GM21576 (cell line): ENCODE results near the gene EEA1.

ENCODE experiments used
- ATAC-seq: cut with Tn5 transposase; IDR thresholded peaks from one replicate; pipeline ENCODE4 v1.9.1; 2021; ENCODE audit warnings: mild to moderate bottlenecking, moderate library complexity; ENCODE audit not compliant: unreplicated experiment

The EEA1 gene

DNA sequence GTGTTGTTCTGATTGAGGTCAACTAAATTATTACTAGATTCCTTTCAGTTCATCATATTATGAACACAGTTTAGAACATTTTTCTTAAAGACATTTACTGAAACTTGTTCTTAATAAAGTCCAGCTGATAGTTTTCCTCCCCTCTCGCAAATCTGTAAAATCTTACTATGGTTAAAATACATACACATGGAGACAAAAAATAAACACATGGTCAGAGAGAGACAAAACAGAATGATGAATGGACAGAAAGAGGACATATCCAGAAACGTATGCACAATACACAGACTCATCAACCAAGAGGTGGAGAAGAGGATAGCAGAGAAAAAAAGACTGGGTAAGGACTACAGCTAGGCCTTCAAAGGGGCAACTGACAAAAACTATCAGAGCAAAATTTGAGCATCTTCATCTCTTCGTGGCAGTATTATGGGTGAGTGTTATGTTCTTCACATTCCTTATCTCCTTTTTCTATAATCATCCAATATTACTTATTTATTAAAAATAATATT is 38.4 kb downstream of the EEA1 start:
- ATAC-seq = no peak

DNA sequence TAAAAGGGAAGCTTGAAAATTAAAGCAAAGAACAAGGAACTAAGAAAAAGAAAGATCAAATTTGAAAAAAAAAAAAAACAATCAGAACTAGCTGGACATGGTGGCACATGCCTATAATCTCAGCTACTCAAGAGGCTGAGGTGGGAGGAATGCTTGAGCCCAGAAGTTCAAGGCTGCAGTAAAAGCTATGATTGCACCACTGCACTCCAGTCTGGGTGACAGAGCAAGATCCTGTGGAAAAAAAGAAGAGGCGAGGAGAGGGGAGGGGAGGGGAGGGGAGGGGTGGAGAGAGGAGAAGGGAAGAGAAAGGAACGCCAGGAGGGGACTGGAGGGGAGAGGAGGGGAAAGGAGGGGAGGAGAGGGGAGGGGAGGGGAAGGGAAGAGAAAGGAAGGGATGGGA is 43.0 kb downstream of the EEA1 start:
- no peak for ATAC-seq

DNA sequence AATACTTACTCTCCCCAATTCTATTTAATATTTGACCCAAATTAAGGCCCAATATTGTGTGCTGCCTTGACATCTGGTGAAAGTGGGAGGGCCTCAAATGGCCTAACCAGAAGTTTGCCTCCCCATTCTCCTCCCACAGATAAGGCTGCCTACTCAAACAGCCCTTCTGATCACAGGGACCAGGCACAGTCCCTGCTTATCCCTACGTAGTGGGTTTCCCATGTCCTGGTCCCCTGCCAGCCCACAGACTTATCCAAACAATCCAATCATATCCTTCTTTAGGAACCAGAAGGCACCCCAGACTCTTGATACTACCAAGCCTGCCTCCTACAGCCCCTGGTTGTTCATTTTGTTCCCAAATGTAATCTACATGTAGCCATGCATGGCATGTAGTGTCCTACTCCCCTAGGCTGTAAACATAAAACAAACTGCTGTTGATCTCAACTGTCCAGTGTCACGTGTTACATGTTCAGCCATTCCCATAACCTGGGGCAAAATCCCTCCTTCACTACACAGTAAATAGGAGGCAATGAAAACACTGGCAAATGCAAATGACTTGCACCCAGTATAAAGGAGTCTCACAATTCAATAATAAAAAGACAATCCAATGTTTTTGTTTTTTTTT is 49.3 kb downstream of the EEA1 start:
- no peak for ATAC-seq

DNA sequence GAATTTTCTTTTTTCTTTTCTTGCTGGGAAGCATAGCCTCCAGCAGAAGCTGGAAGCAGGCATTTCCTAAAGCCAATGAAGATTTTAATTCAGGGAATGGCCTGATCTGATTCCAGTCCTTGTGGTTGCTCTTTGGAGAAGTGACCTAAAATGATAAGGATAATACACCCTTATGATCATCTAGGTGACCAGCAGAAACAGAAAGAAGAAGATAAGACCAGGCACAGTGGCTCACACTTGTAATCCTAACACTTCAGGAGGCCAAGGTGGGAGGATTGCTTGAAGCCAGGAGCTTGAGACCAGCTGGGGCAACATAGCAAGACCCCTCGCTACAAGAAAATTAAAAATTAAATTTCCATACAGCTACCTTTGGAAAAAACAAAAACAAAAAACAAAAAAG is 51.2 kb downstream of the EEA1 start:
- ATAC-seq = no peak

DNA sequence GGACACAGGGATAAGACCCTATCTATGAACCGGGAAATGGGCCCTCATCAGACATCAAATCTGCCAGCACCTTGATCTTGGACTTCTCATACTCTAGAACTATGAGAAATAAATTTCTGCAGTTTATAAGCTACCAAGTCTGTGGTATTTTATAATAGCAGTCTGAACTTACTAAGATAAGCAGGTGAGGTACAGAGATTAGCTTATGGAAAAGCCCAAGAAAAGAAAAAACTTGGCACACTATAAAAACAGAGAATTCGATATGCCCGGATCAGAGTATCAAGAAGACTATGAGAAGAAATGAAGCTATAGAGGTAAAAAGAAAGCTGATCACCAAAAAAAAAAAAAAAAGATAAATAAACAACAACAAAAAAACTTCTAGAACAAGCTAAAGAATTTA is 52.6 kb downstream of the EEA1 start:
- no peak for ATAC-seq

DNA sequence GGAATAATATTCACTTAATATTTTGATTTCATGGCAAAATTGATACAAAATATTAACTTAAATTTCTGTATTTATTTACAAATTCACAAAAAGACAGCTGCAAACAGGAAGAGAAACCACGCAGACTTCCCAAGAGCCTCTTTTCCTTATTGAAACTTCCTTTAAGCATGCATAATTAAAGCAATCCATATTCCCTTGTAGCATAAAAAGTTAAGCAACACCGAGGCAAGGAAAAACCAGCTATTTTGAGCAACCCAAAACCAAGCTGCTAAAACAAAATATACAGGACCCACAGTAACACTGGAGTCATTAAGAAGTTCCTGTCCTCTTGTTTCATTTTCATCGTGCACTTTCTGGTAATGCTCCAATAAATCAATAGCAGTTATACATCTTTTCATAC is 58.0 kb downstream of the EEA1 start:
- no peak for ATAC-seq

DNA sequence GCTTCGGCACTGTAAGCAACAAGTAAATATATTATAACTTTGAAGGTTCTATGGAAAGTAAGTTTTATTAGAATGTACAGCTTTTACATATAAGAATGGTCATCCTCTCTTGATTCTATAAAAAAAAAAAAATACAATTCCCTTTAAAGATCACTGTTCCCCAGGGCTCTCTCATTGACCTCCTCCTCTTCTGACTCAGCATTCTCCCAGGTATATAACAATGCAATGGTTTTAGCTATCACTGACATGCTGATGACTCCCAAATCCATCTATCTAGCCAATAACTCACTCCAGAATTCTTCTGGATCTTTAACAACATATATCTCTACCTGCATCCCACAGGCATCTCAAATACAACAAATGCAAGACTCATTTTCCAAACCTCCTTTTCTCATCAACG is 62.7 kb downstream of the EEA1 start:
- ATAC-seq = no peak

DNA sequence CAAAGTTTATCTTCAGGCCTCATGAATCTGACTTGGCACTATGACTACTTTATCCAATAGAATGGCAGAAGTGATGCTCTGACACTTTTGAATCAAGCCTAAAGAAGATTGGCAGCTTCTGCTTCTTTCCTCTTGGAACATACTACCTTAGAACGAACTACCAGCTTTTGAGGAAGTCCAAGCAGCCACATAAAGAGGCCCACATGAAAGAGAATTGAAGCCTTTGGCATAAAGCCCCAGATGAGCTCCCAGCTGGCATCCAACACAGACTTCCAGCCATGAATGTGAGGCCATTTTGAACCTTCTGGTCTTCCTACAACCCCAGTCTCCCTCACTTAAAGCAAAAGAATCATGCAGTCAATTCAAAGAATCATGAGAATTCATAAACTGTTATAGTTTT is 65.8 kb downstream of the EEA1 start:
- no peak for ATAC-seq

DNA sequence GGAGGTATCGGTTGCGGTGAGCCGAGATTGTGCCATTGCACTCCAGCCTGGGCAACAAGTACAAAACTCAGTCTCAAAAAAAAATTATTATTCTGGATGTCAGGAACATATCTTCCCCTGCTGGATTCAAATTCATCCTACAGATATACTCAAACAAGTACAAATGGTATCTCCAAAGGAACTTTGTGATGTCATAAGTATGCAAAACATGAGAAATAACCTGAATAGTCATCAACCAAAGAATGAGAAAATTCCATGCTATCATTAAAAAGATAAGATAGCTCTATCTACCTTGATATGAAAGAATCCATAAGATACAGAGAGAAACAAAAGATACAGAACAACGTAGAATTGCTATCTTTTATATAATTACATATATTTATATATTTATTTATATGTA is 67.7 kb downstream of the EEA1 start:
- no peak for ATAC-seq

DNA sequence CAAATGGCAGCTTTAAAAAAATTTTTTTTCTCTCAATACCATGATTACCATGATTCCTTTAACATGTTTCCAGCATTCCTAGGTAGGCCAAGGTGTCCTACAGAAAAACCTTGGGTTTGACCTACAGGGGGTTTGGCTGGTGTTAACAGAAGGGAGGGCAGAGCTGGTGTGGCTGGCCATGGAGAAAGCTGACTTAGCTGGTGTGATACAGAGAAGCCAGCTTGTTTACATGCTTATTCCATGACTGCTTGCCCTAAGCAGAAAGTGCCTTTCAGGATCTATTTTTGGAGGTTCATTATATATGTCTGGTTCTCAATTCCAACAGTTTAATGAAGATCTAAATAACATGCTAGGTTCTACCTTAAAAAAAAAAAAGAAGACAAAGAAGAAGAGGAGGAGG is 68.6 kb downstream of the EEA1 start:
- no peak for ATAC-seq

DNA sequence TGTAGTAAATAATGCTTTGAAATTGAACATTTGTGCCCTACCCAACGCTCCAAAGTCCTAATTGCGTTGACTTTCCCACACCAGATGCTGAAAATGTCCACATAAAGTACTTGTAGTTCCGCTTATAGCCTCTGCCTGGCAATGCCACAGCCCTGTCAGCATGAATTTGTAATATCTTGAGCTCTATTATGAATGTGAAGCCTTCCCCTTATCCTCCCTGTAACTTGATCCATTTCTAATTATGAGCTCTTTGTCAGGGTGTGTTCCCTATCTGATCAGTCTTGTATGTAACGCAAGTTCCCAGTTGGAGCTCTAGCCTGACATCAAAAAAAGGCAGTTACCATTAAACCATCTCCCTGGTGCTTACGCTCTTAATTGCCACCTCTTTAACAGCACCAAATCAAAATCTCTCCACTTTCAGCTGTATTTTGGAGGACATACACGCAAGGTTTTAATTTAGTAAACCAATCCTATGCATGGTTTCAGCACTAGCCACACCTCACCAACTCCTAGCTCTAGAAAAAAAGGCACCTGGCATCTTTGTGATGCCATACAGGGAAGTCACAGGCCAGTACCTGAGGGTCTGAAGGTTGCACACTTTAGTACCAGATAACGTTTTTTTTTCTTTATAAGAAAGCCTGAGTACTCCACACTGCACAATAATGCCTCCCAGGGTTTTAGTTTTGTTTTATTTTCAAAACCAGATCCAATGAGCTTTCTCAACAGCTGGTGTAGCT is 69.3 kb downstream of the EEA1 start:
- no peak for ATAC-seq

DNA sequence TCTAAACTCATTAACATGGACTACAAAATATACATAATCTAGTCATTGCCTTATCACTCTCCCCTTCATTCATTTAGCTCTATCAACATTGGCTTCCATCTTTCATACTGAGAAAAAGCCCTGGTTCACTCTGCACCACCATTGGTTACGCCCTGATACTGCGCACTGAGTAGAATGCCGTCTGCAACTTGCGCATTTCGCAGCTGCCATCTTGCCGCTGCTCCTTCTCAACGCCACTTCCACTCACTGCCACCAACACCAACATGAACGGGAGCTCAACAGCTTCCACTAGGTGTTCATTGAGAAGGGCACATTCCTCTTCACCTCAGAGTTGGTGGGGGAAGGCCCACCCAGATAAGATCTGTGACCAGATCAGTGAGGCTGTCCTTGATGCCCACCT is 71.3 kb downstream of the EEA1 start:
- no peak for ATAC-seq

DNA sequence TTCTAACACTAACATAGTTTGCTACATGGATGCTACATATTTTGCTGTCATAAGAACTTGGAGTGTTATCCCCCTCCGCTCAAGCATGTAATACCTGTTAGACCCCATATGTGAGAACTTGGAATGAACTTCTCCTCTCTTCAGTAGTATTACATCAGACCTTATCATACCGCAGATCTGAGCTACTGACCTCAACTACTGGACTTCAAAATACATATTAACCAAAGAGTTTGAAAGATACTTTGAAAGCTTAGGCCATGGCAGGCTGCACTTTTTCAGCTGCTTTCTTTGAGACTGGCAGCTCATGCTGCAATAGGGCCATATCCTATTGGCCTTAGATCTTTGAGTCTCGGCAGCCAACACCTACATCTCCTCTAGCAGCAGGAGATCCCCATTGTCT is 74.8 kb downstream of the EEA1 start:
- no peak for ATAC-seq

DNA sequence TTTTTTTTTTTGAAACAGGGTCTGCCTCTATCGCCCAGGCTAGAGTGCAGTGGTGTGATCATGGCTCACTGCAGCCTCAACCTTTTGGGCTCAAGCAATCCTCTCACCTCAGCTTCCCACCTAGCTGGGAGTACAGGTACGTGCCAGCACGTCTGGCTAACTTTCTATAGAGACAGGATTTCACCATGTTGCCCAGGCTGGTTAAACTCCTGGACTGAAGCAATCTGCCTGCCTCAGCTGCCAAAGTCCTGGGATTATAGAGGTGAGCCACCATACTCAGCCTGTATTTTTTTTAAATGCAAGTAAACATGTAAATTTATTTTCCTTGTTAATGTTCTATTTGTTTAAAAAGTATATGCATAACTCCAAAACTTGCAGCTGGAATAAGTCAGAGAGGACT is 80.4 kb downstream of the EEA1 start:
- ATAC-seq = no peak

DNA sequence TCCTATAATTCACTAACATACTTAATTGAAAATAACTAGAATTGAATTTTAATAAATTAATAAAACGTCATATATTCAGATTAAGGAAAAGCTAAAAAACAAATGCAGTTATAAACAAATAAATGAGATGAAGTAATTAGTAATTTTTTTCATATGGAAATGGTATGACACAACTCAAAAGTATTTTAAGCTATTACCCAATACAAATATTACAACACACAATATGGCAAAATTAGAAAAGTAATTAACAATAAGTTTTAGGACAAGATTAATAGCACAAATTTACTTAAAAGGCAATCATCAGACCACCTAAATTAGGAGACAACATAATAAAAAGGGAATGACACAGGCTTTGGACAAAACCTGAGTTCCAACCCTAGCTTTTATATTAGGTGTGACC is 81.7 kb downstream of the EEA1 start:
- ATAC-seq = no peak

DNA sequence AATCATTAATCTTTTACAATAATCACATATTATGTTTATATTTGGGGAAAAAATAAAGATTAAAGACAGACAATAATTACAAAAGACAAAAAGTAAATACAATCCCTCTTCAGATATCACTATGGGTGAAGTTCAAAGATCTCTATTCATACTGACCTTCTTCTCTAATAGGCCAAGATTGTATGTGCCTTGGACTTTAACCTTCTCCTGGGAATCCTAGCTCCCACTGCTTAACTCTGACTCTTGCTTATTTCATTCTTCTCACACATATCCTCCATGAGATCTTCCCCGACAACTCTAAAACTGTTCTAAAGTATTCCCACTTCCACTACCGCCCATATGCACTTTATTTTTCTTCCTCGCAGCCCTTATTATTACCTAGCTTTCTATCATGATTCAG is 83.8 kb downstream of the EEA1 start:
- no peak for ATAC-seq

DNA sequence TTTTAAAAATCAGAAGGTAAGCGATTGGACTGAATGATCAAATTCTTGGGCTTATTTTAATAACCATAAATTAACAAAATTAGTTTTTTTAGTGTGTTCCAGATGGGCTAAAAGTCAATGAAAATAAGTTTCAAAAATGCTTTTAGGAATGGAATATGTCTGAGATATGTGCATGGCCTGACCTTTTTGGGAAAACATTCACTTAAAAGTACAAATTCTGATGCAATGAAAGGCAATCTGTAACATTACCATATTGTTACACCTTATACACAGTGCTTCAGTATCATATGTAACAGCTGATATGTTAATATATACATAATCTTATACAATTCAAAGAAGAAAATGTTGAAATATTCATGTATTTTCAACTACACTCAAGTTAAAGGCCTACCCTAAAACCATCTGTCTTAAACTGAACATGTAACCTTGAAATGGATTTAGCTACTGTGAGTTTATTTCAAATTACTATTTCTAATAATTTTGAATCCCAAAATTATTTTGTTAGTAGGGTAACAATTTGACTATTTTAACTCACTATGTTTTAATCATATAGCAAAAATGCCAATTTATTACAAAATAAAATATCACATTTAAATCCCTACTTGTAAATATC is 84.8 kb downstream of the EEA1 start:
- ATAC-seq = no peak

DNA sequence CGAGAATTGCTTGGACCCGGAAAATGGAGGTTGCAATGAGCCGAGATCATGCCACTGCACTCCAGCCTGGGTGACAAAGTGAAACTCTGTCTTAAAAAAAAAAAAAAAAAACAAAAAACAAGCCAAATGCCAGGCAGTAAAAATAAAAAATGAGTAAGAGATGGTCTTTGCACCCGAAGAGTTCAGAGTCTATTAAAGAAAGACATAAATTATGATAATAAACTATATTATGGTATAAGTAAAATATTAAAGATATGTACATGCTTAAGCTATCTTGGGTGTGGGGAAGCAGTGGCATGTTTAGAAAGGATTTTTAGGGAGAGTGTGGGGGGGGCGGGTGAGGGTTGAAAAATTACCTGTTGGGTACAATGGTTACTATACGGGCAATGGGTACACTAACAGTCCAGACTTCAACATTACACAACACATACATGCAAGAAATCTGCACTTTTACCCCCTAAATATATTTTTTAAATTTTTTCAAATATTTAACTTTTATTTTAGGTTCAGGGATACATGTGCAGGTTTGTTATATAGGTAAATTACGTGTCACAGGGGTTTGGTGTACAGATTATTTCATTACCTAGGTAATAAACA is 99.3 kb downstream of the EEA1 start:
- ATAC-seq = no peak

DNA sequence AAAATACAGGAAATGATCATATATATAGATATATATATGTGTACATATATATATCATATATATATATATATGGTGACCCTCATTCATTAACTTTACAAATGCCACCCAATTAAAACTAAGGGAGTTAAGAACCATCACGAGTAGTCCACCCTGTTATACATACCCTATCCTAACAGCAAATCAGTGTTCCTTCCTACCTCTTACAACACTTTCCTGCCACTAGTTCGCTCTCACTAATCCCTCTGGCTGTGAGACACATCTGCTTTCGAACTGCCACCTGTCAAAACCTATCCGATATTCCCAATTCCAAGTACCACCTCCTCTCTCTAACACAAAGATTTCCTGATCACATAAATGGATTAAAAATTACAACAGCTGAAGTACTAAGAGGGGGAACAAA is 100.5 kb downstream of the EEA1 start:
- no peak for ATAC-seq

DNA sequence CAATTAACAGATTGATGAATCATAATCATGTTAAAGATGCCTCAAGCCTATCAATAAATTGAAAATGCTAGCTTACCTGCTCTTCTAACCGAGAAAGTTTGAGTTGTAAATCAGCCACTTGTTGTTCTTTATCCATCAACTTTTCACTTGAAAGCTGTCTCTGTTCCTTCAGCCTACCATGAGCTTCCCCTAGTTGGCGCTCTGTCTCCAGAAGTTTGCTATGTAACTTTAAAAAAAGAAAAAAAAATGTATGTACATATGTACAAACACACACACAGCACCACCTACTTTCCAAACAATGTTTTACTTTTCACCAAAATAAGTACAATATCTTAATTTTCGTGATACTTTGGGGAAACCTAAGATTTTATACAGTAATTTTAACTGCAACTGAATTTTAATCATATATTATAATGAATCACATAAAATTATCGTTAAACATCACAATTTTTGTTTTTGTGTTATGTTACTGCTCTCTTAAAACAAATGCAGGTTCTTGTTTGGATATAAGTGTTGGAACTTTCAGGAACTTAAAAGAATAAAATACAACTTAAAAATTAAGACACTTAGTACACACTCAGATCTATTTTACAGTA is 101.2 kb downstream of the EEA1 start:
- ATAC-seq = no peak

DNA sequence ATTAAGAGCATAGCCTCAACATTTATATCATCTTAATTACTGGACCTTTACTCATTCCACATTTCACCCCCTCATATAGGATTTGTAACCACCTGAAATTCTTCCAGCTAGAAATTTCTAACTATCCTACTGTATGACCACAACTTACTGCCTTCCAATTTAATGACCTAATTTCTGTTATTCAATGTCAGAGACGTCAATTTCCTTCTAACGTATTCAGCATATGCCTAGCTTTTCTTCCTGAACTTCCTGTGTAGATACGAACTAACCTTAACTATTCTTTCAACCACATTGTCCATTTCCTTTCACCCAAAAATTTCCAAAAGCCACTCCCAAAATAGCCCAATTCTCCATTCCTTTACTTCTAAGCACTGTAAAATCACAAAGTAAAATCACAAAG is 108.0 kb downstream of the EEA1 start:
- no peak for ATAC-seq

DNA sequence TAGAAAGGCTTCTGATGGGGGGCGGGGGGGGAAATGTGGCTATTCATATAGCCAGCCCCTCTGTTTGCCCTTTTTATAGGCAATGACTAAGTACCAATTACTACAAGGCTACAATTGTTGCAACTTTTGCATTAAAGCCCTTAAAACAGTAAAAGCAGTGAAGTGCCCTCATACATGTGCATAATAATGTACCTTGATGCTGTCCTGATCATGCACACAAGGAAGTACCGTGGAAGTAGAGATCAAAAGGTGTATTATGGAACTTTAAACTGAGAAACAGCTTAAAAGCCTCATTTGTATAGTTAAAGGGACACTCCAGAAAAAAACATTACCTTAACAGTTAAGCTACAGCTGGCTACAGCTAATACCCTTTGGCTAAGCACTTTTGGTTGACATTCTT is 114.5 kb downstream of the EEA1 start:
- no peak for ATAC-seq
